ENCODE data around the gene SLC35F6. TPM values are rescaled to one million over a fixed set of nuclear protein-coding genes. Genes with fewer than 3 reads are reported as not detected.

The SLC35F6 gene
- polyA plus RNA-seq, 1 experiment, result 31.4 TPM

GRCh38 chr2:26740346-26740745, 23.7 kb upstream of the SLC35F6 start:
- TF ChIP-seq CTCF (IDR thresholded peaks at IDR 0.05; ENCODE audit: low read depth, low read length), result no peak
- no peak overlapping the region for H3K4me3 ChIP-seq (ENCODE audit: low read depth, low read length)
- H3K27me3 ChIP-seq (ENCODE audit: control insufficient read depth, insufficient read depth, low read length), result peaks cover 6% of the 10 kb centered on the region
- H3K27ac ChIP-seq (ENCODE audit: low read depth, low read length), result no peak overlapping the region
- ChIA-PET CTCF (interaction anchor here (0.5 to 2.0 kb wide), 4 partner anchors 30 to 162 kb away, joined by 3 to 11 read pairs (median 4); no protein-coding TSS in a partner anchor), POLR2A (no interaction called here)
- DNase-seq (ENCODE audit: low read depth, low spot score), result no peak
- no peaks in the 10 kb centered on the region for H3K9me3 ChIP-seq (ENCODE audit: control insufficient read depth, insufficient read depth, low read length)

- no peaks in the 10 kb centered on the region for H3K9me3 ChIP-seq (ENCODE audit: control insufficient read depth, insufficient read depth, low read length)
- peak; percentile 15; the same call in 1 of the 2 replicates for TF ChIP-seq CTCF (IDR thresholded peaks at IDR 0.05; ENCODE audit: low read depth, low read length)
- CTCF ChIA-PET, result interaction anchor here (1.0 to 8.9 kb wide), 4 partner anchors 29 to 163 kb away, joined by 3 to 255 read pairs (median 8); no protein-coding TSS in a partner anchor
- H3K27ac ChIP-seq (ENCODE audit: low read depth, low read length), result no peak overlapping the region
- no peak overlapping the region for H3K4me3 ChIP-seq (ENCODE audit: low read depth, low read length)
- peaks cover 6% of the 10 kb centered on the region for H3K27me3 ChIP-seq (ENCODE audit: control insufficient read depth, insufficient read depth, low read length)
- POLR2A ChIA-PET, result no interaction called here
- no peak for DNase-seq (ENCODE audit: low read depth, low spot score)
These were observed 23.2 kb upstream of the SLC35F6 start for GRCh38 chr2:26740890-26741302.

DNA sequence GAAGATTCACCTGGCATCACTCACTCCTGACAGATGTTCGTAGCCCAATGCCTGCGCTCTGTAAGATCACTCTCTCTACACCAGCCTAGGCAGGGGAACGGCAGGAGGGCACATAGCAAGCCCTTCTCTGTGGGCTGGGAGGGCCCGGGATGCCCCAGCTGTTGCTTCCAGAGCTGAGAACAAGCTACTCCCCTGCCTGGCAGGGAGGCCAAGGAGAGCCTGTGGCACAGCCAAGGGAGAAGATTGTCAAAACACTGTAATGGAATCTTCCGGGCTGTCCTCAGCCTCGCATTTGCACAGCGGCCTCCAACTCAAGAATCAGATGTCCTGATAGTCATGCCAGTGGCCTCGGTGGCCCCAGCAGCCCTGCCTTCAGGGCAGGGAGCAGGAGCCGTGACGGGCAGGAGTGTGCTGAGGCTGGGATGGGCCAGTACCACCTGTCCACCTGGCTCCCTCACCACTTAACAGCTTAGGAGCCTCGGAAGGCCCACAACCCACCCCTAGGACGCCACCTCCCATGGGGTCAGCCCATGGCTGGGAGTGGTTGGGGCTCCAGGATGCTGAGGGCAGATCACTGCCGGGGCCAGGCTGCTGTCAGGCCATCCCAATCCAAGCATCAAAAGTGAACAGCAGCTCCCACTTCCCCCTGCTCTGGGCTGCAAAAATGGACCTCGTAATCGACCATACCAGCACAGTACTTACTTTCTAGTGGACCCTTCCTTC, 21.9 kb upstream of the SLC35F6 start:
- Histone ChIP-seq H3K27me3 (ENCODE audit: control insufficient read depth, insufficient read depth, low read length) (peaks cover 6% of the 10 kb centered on the region), H3K27ac (ENCODE audit: low read depth, low read length) (no peak overlapping the region), H3K4me3 (ENCODE audit: low read depth, low read length) (no peak overlapping the region), H3K9me3 (ENCODE audit: control insufficient read depth, insufficient read depth, low read length) (no peaks in the 10 kb centered on the region)
- TF ChIP-seq CTCF (IDR thresholded peaks at IDR 0.05; ENCODE audit: low read depth, low read length), result no peak
- ChIA-PET CTCF (interaction anchor here (2.0 to 8.9 kb wide), 2 partner anchors 136 to 164 kb away, joined by 4 to 255 read pairs; no protein-coding TSS in a partner anchor), POLR2A (no interaction called here)
- DNase-seq (ENCODE audit: low read depth, low spot score), result no peak

DNA sequence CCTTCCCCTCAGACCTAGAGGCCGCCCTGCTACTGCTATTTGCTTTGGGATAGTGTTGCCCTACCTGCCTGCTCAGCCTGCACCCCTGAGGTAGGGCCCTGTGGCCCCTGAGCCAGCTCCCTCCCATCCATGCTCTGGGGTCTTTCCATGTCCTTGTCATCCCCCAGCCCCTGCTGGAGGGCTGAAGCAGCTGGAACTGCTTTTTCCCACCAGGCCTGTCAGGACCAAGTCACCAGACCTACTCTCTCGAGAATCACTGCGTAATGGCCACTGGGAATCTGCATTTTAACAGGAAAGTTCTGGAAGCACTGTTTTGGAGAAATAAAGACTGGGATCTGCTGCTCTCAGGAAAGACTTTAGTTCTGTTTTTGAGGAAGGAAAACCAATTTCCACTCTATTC, 20.2 kb upstream of the SLC35F6 start:
- CTCF ChIA-PET, result interaction anchor here (0.9 to 8.9 kb wide), 6 partner anchors 11 to 166 kb away, joined by 3 to 255 read pairs (median 16); no protein-coding TSS in a partner anchor
- Histone ChIP-seq H3K9me3 (ENCODE audit: control insufficient read depth, insufficient read depth, low read length) (no peaks in the 10 kb centered on the region), H3K4me3 (ENCODE audit: low read depth, low read length) (no peak overlapping the region), H3K27ac (ENCODE audit: low read depth, low read length) (no peak overlapping the region), H3K27me3 (ENCODE audit: control insufficient read depth, insufficient read depth, low read length) (peaks cover 6% of the 10 kb centered on the region)
- POLR2A ChIA-PET, result no interaction called here
- no peak for DNase-seq (ENCODE audit: low read depth, low spot score)
- TF ChIP-seq CTCF (IDR thresholded peaks at IDR 0.05; ENCODE audit: low read depth, low read length), result no peak

- ChIA-PET POLR2A (no interaction called here), CTCF (interaction anchor here (0.6 to 8.9 kb wide), 15 partner anchors 10 to 167 kb away, joined by 3 to 255 read pairs (median 5); no protein-coding TSS in a partner anchor)
- Histone ChIP-seq H3K27me3 (ENCODE audit: control insufficient read depth, insufficient read depth, low read length) (peaks cover 6% of the 10 kb centered on the region), H3K27ac (ENCODE audit: low read depth, low read length) (no peak overlapping the region), H3K4me3 (ENCODE audit: low read depth, low read length) (no peak overlapping the region), H3K9me3 (ENCODE audit: control insufficient read depth, insufficient read depth, low read length) (no peaks in the 10 kb centered on the region)
- DNase-seq (ENCODE audit: low read depth, low spot score), result no peak
- TF ChIP-seq CTCF (IDR thresholded peaks at IDR 0.05; ENCODE audit: low read depth, low read length), result no peak
These were observed 19.1 kb upstream of the SLC35F6 start for GRCh38 chr2:26744953-26745352.

All from AG04450 (cell line).